ENCODE measurements around the gene AMELX.

The AMELX gene

DNA sequence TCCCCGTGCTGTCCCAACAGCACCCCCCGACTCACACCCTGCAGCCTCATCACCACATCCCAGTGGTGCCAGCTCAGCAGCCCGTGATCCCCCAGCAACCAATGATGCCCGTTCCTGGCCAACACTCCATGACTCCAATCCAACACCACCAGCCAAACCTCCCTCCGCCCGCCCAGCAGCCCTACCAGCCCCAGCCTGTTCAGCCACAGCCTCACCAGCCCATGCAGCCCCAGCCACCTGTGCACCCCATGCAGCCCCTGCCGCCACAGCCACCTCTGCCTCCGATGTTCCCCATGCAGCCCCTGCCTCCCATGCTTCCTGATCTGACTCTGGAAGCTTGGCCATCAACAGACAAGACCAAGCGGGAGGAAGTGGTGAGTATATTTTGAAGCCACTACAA, 5.4 kb downstream of the AMELX start:
- DNase-seq (ENCODE audit: insufficient read length, low spot score) (no peak), FAIRE-seq (no peak)
- no peak for TF ChIP-seq CTCF (IDR thresholded peaks at IDR 0.05; ENCODE audit: insufficient read depth, missing control alignments)

GRCh38 chrX:11304829-11305228, 11.6 kb downstream of the AMELX start:
- FAIRE-seq (no peak), DNase-seq (ENCODE audit: insufficient read length, low spot score) (no peak)
- no peak for TF ChIP-seq CTCF (IDR thresholded peaks at IDR 0.05; ENCODE audit: insufficient read depth, missing control alignments)

- FAIRE-seq (no peak), DNase-seq (ENCODE audit: insufficient read length, low spot score) (no peak)
- TF ChIP-seq CTCF (IDR thresholded peaks at IDR 0.05; ENCODE audit: insufficient read depth, missing control alignments) = no peak
These were observed 12.4 kb downstream of the AMELX start for GRCh38 chrX:11305641-11306040.

- DNase-seq (ENCODE audit: insufficient read length, low spot score) (no peak), FAIRE-seq (no peak)
- no peak for TF ChIP-seq CTCF (IDR thresholded peaks at IDR 0.05; ENCODE audit: insufficient read depth, missing control alignments)
These were observed 16.0 kb downstream of the AMELX start for GRCh38 chrX:11309220-11309619.

DNA sequence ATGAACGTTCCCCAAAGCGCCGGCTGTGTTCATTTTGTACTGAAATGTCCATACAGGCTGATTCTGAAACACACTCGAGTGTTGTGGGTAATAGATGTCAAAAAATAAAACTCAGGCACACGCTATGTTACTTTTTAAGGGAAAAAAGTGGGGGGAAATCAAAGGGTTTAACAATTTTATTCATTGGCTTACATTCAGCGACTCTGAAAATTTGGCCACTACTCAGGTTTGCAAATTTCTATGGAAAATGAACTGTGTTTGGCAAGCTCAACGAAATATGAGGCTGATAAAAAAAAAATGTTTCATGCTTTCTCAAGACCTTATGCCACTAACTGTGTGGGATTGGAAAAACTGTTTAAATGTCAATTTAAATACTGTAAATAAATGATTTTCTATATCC, 18.5 kb downstream of the AMELX start:
- no peak for TF ChIP-seq CTCF (IDR thresholded peaks at IDR 0.05; ENCODE audit: insufficient read depth, missing control alignments)
- FAIRE-seq = no peak

DNA sequence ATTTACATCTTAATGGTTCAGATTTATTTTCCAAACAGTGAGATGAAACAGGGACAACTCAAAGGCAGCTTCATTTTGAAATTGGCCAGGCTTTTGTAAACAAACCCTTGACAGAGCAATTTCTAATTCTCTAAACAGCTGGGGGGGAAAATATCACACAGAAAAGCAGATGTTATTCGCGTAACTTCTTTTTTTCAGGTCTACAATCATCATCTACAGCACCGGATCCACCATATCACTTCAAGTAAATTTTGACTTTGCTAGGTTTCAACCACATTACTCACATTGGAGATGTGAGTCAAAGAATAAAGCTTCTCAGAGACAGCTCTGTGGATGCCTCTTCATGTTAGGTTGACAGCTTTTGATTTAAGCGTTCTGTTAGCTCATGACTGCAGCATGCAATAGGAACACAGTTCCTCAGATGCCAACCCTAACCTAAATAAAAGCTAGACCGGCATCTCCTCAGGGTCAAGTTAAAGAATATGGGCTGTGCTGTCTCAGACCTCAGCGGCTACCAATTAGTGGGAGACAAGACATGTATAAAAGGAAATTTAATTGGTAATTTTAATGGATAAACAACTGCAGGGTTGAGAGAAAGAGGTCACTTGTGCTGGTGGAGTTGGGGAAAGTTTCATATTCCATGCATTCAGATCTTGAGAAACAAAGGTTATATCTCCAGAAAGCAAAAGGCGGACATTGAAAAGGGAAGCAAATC, 26.8 kb downstream of the AMELX start:
- FAIRE-seq (peak; percentile 60), DNase-seq (ENCODE audit: insufficient read length, low spot score) (no peak)
- TF ChIP-seq CTCF (IDR thresholded peaks at IDR 0.05; ENCODE audit: insufficient read depth, missing control alignments) = no peak

More for the DNA sequence above, 18.5 kb downstream of the AMELX start:
- DNase-seq (ENCODE audit: insufficient read length, low spot score) = no peak

DNA sequence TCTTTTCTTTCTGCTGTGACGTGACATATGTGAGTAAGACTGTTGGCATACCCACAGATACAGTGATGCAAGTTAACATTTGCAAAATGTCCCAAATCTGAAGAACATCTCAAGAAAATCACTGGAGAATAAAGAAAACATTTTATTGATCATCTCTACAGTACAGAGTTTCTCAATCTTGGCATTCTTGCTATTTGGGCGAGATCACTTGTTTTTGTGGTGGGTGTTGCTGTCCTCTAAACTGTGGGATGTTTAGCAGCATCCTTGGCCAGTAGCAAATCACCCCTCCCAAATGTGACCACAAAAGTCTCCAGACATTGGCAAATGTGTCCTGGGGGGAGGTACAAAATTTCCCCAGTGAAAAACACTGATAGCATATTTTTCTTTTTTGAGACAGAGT, 28.8 kb downstream of the AMELX start:
- no peak for DNase-seq (ENCODE audit: insufficient read length, low spot score)
- no peak for TF ChIP-seq CTCF (IDR thresholded peaks at IDR 0.05; ENCODE audit: insufficient read depth, missing control alignments)
- no peak for FAIRE-seq

Data from D721Med (cell line).